Left kidney (tissue), 2 donors: ENCODE results near the gene SZRD1. TPM values are rescaled to one million over a fixed set of nuclear protein-coding genes. Genes with fewer than 3 reads are reported as not detected.

Source experiments
- DNase-seq: peaks from one replicate; pipeline ENCODE4 v3.0.0-alpha.2; 2013
- polyA plus RNA-seq: library from polyadenylated mRNA; unstranded; fragments of 120-200 nt; gene quantifications from one replicate; pipeline ENCODE4 v1.2.1, GENCODE V29; 2013; ENCODE audit not compliant: insufficient read length

The SZRD1 gene
- polyA plus RNA-seq, 1 donor, result 95.5 TPM

- no peak for DNase-seq
These were observed 67.5 kb downstream of the SZRD1 start for GRCh38 chr1:16434501-16434900.

GRCh38 chr1:16436946-16437474 is 70.0 kb downstream of the SZRD1 start, which contains the start of gene SPATA21:
Gene SPATA21 (minus strand): TSS chr1:16437424. CDS start chr1:16431371, 6,053 bp downstream.
- no peak for DNase-seq

- no peak for DNase-seq
These were observed 71.5 kb downstream of the SZRD1 start for GRCh38 chr1:16438516-16438915.

DNA sequence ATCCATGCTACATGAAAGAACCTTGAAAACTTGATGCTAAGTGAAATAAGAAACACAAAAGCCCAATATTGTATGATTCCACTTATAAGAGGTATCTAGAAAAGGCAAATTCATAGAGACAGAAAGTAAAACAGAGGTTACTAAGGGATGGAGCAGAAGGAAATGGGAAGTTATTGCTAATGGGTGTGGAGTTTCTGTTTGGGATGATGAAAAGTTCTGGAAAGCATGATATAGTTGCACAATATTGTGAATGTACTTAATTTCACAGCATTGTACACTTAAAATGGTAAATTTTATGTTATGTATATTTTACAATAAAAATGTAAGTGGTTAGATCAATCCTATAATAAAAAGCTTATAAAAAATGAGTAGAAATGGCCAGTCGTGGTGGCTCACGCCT is 71.9 kb downstream of the SZRD1 start:
- no peak for DNase-seq

DNA sequence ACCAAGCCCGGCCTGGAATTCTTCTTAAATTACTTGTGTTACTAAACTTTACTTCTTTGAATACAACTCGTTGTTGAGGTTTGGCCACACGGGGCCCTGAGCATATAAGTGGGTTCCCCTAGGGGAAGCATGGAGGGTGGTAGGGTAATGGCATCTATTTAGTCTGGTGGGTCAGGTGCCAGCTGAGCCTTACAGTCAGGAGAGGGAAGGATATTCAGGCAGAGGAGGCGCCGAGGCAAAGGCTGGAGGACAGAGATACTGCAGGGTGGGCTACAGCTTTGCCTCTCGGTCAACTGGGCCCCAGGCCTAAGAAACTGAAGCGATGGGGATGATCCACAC is 73.1 kb downstream of the SZRD1 start:
- no peak for DNase-seq

GRCh38 chr1:16440470-16441281 is 73.6 kb downstream of the SZRD1 start, which contains the start of gene NECAP2:
Gene NECAP2 (plus strand): TSS chr1:16440724. CDS start chr1:16440762, 38 bp downstream.
- DNase-seq, result peak; percentile 91

- DNase-seq, result no peak
These were observed 74.2 kb downstream of the SZRD1 start for GRCh38 chr1:16441282-16441665.

DNA sequence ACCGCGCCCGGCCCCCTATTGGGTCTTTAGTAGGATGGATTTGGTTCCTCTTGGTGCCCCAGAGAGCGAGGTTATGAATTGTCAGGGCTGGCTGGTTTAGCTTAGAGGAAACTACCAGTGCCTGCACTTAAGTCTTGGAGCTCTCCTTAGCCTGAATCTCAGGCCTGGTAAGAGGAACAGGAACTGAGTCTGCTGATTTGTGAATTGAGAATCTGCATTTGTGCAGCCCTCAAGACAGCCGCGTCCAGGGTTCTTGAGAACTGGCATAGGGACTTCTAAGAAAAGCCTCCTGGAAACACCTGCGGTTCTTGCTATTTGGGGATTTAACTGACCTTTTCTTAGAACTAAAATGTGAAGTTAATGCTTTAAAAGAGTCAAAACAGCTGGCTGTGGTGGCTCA is 75.2 kb downstream of the SZRD1 start:
- no peak for DNase-seq

DNA sequence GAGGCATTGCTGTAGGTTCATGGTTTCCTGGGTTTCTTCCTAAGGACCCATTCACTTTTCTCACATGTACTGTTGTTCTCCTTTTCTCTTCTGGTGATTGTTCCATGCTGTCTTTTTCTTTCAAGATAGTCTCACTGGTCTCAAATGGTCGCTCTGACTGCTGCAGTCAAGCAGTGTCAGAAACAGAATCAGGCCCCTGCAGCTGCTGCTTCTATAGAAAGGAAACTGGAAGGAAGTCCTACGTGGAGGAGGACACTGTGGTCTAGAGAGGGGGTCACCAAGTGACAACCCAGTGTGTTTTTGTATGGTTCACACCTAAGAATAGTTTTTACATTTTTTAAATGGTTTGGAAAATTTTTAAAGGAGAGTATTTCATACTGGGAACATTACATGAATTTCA is 75.9 kb downstream of the SZRD1 start:
- DNase-seq, result no peak

DNA sequence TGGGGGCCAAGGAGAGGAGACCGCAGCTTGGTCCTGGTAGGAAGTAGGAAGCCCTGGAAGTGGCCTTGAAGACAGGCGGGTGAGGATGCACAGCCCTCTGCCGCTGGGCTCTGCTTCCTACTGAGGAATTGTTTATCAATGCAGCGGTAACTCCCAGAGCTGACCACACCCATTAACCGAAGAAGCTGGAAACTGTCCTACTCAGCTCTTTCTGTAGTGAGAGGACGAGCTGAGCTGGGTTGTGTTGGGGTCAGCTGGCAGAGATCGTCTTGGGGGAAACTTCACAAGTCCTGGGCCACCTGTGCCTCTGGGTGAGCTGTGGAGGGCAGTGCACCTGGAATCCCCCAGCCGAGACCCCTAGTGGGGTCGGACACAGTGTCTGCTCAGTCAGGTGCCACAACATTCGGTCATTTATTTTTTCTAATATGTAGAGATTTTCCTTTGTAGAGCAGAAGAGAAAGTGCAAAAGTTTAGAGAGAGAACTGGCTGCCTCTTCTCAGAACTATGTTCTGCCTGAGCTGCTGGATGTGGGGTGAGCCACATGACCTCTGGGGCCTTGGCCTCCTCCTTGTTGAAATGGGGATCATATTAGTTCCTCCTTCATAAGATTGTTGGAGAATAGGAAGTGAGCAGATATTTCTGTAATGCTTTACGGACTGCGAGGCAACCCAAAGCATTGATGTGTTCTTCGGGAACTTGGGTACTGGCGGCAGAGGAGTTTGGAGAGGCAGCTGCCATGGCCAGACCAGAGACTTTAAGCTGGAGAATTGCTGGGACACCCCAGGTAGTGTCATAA is 77.1 kb downstream of the SZRD1 start:
- no peak for DNase-seq

DNA sequence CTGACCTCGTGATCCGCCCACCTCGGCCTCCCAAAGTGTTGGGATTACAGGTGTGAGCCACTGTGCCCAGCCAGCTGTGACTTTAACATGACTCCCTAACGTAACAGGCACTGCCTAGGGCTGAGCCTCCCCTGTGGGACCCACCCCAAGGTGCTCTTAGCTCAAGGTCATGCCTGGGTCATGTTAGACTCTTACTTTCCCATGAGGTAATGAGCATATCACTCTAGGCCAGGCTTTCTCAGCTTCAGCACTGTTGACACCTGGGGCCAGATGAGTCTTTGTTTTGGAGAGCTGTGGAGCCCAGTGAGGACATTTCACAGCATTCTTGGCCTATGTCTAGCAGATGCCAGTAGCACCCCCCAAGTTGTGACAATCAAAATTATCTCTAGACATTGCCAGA is 78.0 kb downstream of the SZRD1 start:
- no peak for DNase-seq

DNA sequence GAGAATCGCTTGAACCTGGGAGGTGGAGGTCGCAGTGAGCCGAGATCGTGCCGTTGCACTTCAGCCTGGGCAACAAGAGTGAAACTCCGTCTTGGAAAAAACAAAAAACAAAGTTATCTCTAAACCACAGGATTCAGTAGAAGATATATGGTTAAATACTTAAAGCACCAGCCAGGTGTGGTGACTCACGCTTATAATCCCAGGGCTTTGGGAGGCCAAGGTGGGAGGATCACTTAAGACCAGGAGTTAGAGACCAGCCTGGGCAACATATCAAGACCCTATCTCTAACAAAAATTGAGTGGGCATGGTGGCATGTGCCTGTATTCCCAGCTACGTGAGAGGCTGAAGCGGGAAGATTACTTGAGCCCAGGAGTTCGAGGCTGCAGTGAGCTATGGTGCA is 79.1 kb downstream of the SZRD1 start:
- no peak for DNase-seq

- DNase-seq, result no peak
These were observed 80.6 kb downstream of the SZRD1 start for GRCh38 chr1:16447641-16448040.

Other genes starting within 250 kb of the SZRD1 start
- gene EPHA2, start 211.2 kb upstream of the SZRD1 start, polyA plus RNA-seq, result 15.4 TPM
- gene ARHGEF19, start 154.6 kb upstream of the SZRD1 start, polyA plus RNA-seq, result 21.1 TPM
- gene CPLANE2, start 130.1 kb upstream of the SZRD1 start, polyA plus RNA-seq, result 4.8 TPM
- gene FBXO42, start 14.8 kb upstream of the SZRD1 start, polyA plus RNA-seq, result 20.5 TPM
- 0.40 TPM for gene SPATA21, start 70.2 kb downstream of the SZRD1 start, polyA plus RNA-seq
- 65.7 TPM for gene NECAP2, start 73.5 kb downstream of the SZRD1 start, polyA plus RNA-seq
- gene RNU1-1, start 147.0 kb downstream of the SZRD1 start, polyA plus RNA-seq, result 1.9 TPM
- 88.9 TPM for gene NBPF1, start 246.3 kb downstream of the SZRD1 start, polyA plus RNA-seq